NCI-H187 (cell line): ENCODE measurements around the gene CYP27B1.
A peak's percentile ranks its signal among the peaks of the same experiment; 100 is the strongest.

Experiments
- DNase-seq, 2 experiments: peaks; one replicate each; lab custom pipeline; 2025; lab: John Stamatoyannopoulos, UW

CYP27B1 gene

GRCh38 chr12:57766464-57767304 lies at the start of gene CYP27B1:
TSS of gene CYP27B1 (minus strand) at chr12:57767078. CDS start at chr12:57767041, 37 bp downstream.
- no peak for DNase-seq

GRCh38 chr12:57816001-57816854 lies 49.4 kb upstream of the CYP27B1 start:
- DNase-seq, result no peak

GRCh38 chr12:57815177-57816000 lies 48.5 kb upstream of the CYP27B1 start:
- peak; percentile 49 to 72 for DNase-seq

GRCh38 chr12:57813971-57814772 lies 47.3 kb upstream of the CYP27B1 start:
- DNase-seq, result no peak

GRCh38 chr12:57813111-57813970 lies 46.5 kb upstream of the CYP27B1 start:
- DNase-seq, result no peak

- no peak for DNase-seq
Observed at GRCh38 chr12:57811028-57811755, 44.3 kb upstream of the CYP27B1 start.

- DNase-seq, result no peak
Observed at GRCh38 chr12:57810450-57810849, 43.6 kb upstream of the CYP27B1 start.

GRCh38 chr12:57809425-57809824 lies 42.5 kb upstream of the CYP27B1 start:
- DNase-seq, result no peak

- no peak for DNase-seq
Observed at GRCh38 chr12:57808351-57808750, 41.5 kb upstream of the CYP27B1 start.

GRCh38 chr12:57807285-57807684 lies 40.4 kb upstream of the CYP27B1 start:
- DNase-seq, result no peak

- no peak for DNase-seq
Observed at GRCh38 chr12:57806677-57807076, 39.8 kb upstream of the CYP27B1 start.

- DNase-seq, result no peak
Observed at GRCh38 chr12:57803319-57803893, 36.5 kb upstream of the CYP27B1 start.

GRCh38 chr12:57802607-57803006 lies 35.7 kb upstream of the CYP27B1 start:
- no peak for DNase-seq

GRCh38 chr12:57800965-57801364 lies 34.1 kb upstream of the CYP27B1 start:
- no peak for DNase-seq

GRCh38 chr12:57797933-57798332 lies 31.1 kb upstream of the CYP27B1 start:
- no peak for DNase-seq

- DNase-seq, result no peak
Observed at GRCh38 chr12:57796996-57797395, 30.1 kb upstream of the CYP27B1 start.

- DNase-seq, result no peak
Observed at GRCh38 chr12:57795354-57795753, 28.5 kb upstream of the CYP27B1 start.

- DNase-seq, result no peak
Observed at GRCh38 chr12:57793920-57794319, 27.0 kb upstream of the CYP27B1 start.

- no peak for DNase-seq
Observed at GRCh38 chr12:57783861-57784260, 17.0 kb upstream of the CYP27B1 start.
